H1 (cell line): Measurements from ENCODE around the gene DPYSL3. TPM values are rescaled to one million over a fixed set of nuclear protein-coding genes. Genes with fewer than 3 reads are reported as not detected.

Experiments
- CTCF ChIA-PET: fragments of 300-600 bp; sonication (Branson Sonifier 250); formaldehyde crosslinking; loops from one replicate; lab custom pipeline; 2021; ENCODE audit not compliant: partially characterized antibody; lab: Charles Lee
- POLR2A ChIA-PET: fragments of 300-600 bp; sonication (Branson Sonifier 250); formaldehyde crosslinking; loops from one replicate; lab custom pipeline; 2021; ENCODE audit warnings: inconsistent platforms; ENCODE audit not compliant: partially characterized antibody; lab: Charles Lee
- DNase-seq, 2 experiments: peaks; one replicate each; pipeline versions ENCODE4 v3.0.0 to v3.0.0-alpha.2; 2010 to 2022; ENCODE audit warnings: low spot score in 2 of 2, low read depth in 1 of 2, mixed read lengths in 1 of 2
- FAIRE-seq: peaks from 2 replicates; lab custom pipeline; 2011; peaks lifted over from hg19 to GRCh38; lab: Jason Lieb, UNC
- H2AFZ ChIP-seq: 2 replicates; pipeline ENCODE4 v1.8.1; 2012; ENCODE audit warnings: low read length, inconsistent platforms
- H2AK5ac ChIP-seq: 2 replicates; pipeline ENCODE4 v1.6.1; 2013; ENCODE audit warnings: low read depth, low read length
- H2BK120ac ChIP-seq: replicated peaks from 2 replicates; pipeline ENCODE3; 2013; ENCODE audit warnings: low read depth, low read length, inconsistent platforms
- H2BK12ac ChIP-seq: 2 replicates; pipeline ENCODE4 v1.6.1; 2013; ENCODE audit warnings: low read depth, low read length
- H2BK15ac ChIP-seq: 2 replicates; pipeline ENCODE4 v1.6.1; 2013; ENCODE audit warnings: low read length
- H2BK20ac ChIP-seq: 2 replicates; pipeline ENCODE4 v1.6.1; 2013; ENCODE audit warnings: low read length
- H2BK5ac ChIP-seq: 2 replicates; pipeline ENCODE4 v1.6.1; 2013; ENCODE audit warnings: low read depth, low read length
- H3K14ac ChIP-seq: 2 replicates; pipeline ENCODE4 v1.6.1; 2013; ENCODE audit warnings: inconsistent platforms; ENCODE audit not compliant: insufficient read length
- H3K18ac ChIP-seq: 2 replicates; pipeline ENCODE4 v1.6.1; 2013; ENCODE audit warnings: low read length; ENCODE audit errors: extremely low read depth
- H3K23ac ChIP-seq: 2 replicates; pipeline ENCODE4 v1.6.1; 2013; ENCODE audit warnings: inconsistent platforms; ENCODE audit not compliant: insufficient read length
- H3K23me2 ChIP-seq: 2 replicates; pipeline ENCODE4 v1.6.1; 2013; ENCODE audit warnings: low read depth, low read length
- H3K27ac ChIP-seq: 2 replicates; pipeline ENCODE4 v1.6.1; 2011; ENCODE audit warnings: low read depth, low read length, inconsistent platforms
- H3K27me3 ChIP-seq, 4 experiments: replicated peaks in 1 of 4; 1 replicate in 1 of 4; 2 replicates in 3 of 4; pipeline versions ENCODE4 v1.6.1 to v1.8.1; 2011 to 2013; ENCODE audit warnings: low read length in 3 of 4, mild to moderate bottlenecking in 3 of 4, inconsistent platforms in 2 of 4, mixed read lengths in 2 of 4, moderate library complexity in 1 of 4; ENCODE audit not compliant: control insufficient read depth in 3 of 4, insufficient read depth in 3 of 4; ENCODE audit errors: extremely low read depth in 1 of 4
- H3K36me3 ChIP-seq, 4 experiments: 2 replicates each; pipeline versions ENCODE4 v1.6.1 to v1.8.1; 2011 to 2013; ENCODE audit warnings: mild to moderate bottlenecking in 4 of 4, low read length in 3 of 4, moderate library complexity in 2 of 4, control low read depth in 1 of 4, inconsistent platforms in 1 of 4; ENCODE audit not compliant: insufficient read depth in 4 of 4, control insufficient read depth in 2 of 4
- H3K4ac ChIP-seq: replicated peaks from 2 replicates; pipeline ENCODE3; 2013; ENCODE audit warnings: low read length, low read depth, mixed read lengths, inconsistent platforms; ENCODE audit not compliant: insufficient read length
- H3K4me1 ChIP-seq, 4 experiments: replicated peaks in 1 of 4; 1 replicate in 1 of 4; 2 replicates in 3 of 4; pipeline versions ENCODE4 v1.6.1 to v1.8.1; 2011 to 2013; ENCODE audit warnings: low read length in 3 of 4, inconsistent platforms in 2 of 4, mixed read lengths in 1 of 4; ENCODE audit not compliant: insufficient read depth in 4 of 4, control insufficient read depth in 3 of 4
- H3K4me2 ChIP-seq, 2 experiments: 2 replicates each; pipeline versions ENCODE4 v1.6.1 to v1.8.1; 2011 to 2013; ENCODE audit warnings: low read depth in 2 of 2, low read length in 2 of 2, control low read depth in 1 of 2, inconsistent platforms in 1 of 2, mild to moderate bottlenecking in 1 of 2; ENCODE audit not compliant: insufficient read depth in 1 of 2
- H3K4me3 ChIP-seq, 4 experiments: fragments of 200-600, 300-600 bp in 1 of 4; sonication (generic), shearing (Covaris generic), sonication (Bioruptor Twin) in 1 of 4; 2 replicates each; pipeline versions ENCODE4 v1.5.1 to v1.8.1; 2011 to 2016; ENCODE audit warnings: low read length in 4 of 4, low read depth in 3 of 4, control low read depth in 2 of 4, inconsistent platforms in 2 of 4, mild to moderate bottlenecking in 2 of 4, mixed read lengths in 1 of 4, moderate library complexity in 1 of 4; ENCODE audit not compliant: insufficient read depth in 2 of 4; ENCODE audit errors: extremely low read depth in 1 of 4
- H3K56ac ChIP-seq: replicated peaks from 2 replicates; pipeline ENCODE3; 2013; ENCODE audit warnings: low read depth, mild to moderate bottlenecking, mixed read lengths, low read length, inconsistent platforms; ENCODE audit not compliant: insufficient read length
- H3K79me1 ChIP-seq: 2 replicates; pipeline ENCODE4 v1.6.1; 2013; ENCODE audit warnings: low read depth, low read length, control low read depth
- H3K79me2 ChIP-seq, 2 experiments: 2 replicates each; pipeline versions ENCODE4 v1.6.1 to v1.8.1; 2012 to 2013; ENCODE audit warnings: low read length in 2 of 2, mild to moderate bottlenecking in 2 of 2, inconsistent platforms in 1 of 2; ENCODE audit not compliant: insufficient read depth in 2 of 2, control insufficient read depth in 1 of 2
- H3K9ac ChIP-seq, 4 experiments: replicated peaks in 1 of 4; 1 replicate in 1 of 4; 2 replicates in 3 of 4; pipeline versions ENCODE4 v1.6.1 to v1.8.1; 2011 to 2013; ENCODE audit warnings: low read depth in 3 of 4, low read length in 3 of 4, control low read depth in 2 of 4, mild to moderate bottlenecking in 2 of 4, moderate library complexity in 2 of 4, inconsistent platforms in 1 of 4; ENCODE audit errors: extremely low read depth in 1 of 4
- H3K9me3 ChIP-seq, 2 experiments: 2 replicates each; pipeline versions ENCODE4 v1.6.1 to v1.8.1; 2012 to 2013; ENCODE audit warnings: mild to moderate bottlenecking in 2 of 2, moderate library complexity in 2 of 2, control low read depth in 1 of 2, inconsistent platforms in 1 of 2, low read depth in 1 of 2, low read length in 1 of 2, mixed read lengths in 1 of 2; ENCODE audit not compliant: insufficient read depth in 2 of 2
- H4K20me1 ChIP-seq, 2 experiments: replicated peaks in 1 of 2; 2 replicates each; pipeline versions ENCODE3 to v1.8.1; 2011 to 2013; ENCODE audit warnings: inconsistent platforms in 2 of 2, low read length in 2 of 2, mild to moderate bottlenecking in 1 of 2; ENCODE audit not compliant: insufficient read depth in 2 of 2, control insufficient read depth in 1 of 2
- H4K5ac ChIP-seq: 2 replicates; pipeline ENCODE4 v1.6.1; 2013; ENCODE audit warnings: low read length, low read depth, mixed read lengths, inconsistent platforms; ENCODE audit not compliant: insufficient read length
- H4K8ac ChIP-seq: 2 replicates; pipeline ENCODE4 v1.8.0; 2013; ENCODE audit warnings: mild to moderate bottlenecking, moderate library complexity, low read length, inconsistent platforms; ENCODE audit not compliant: insufficient read depth; ENCODE audit errors: extremely low read depth
- H4K91ac ChIP-seq: replicated peaks from 2 replicates; pipeline ENCODE3; 2013; ENCODE audit warnings: low read length, mixed read lengths, inconsistent platforms; ENCODE audit not compliant: insufficient read length
- ATF3 ChIP-seq: IDR thresholded peaks from 2 replicates; pipeline ENCODE4 v1.6.1; 2011; ENCODE audit warnings: low read depth, mild to moderate bottlenecking, low read length; ENCODE audit not compliant: insufficient read depth
- BCL11A ChIP-seq, 2 experiments: IDR thresholded peaks; one replicate each; pipeline ENCODE4 v1.6.1; 2011; ENCODE audit warnings: low read depth in 2 of 2, low read length in 2 of 2, mild to moderate bottlenecking in 2 of 2
- CBX5 ChIP-seq: fragments of 300-800, 300-1000 bp; sonication (generic); IDR thresholded peaks from 2 replicates; pipeline ENCODE4 v1.7.1; 2016; ENCODE audit warnings: antibody characterized with exemption, low read length, low read depth
- CTBP2 ChIP-seq: IDR thresholded peaks from 2 replicates; pipeline ENCODE4 v1.7.0; 2011; ENCODE audit warnings: borderline replicate concordance, mild to moderate bottlenecking, moderate library complexity, mixed read lengths, low read length; ENCODE audit not compliant: insufficient read depth, insufficient read length
- EGR1 ChIP-seq: IDR thresholded peaks from 2 replicates; pipeline ENCODE4 v1.6.1; 2011; ENCODE audit warnings: low read depth, low read length, borderline replicate concordance
- HDAC2 ChIP-seq, 2 experiments: fragments of 300-600 bp in 1 of 2; sonication (generic) in 1 of 2; IDR thresholded peaks; 2 replicates each; pipeline ENCODE4 v1.6.1; 2011 to 2012; ENCODE audit warnings: low read depth in 2 of 2, low read length in 2 of 2, mild to moderate bottlenecking in 2 of 2, moderate library complexity in 2 of 2, borderline replicate concordance in 1 of 2, inconsistent platforms in 1 of 2
- MAFK ChIP-seq: IDR thresholded peaks from 2 replicates; pipeline ENCODE4 v1.6.1; 2012; ENCODE audit warnings: low read depth, mild to moderate bottlenecking, improper control_type of control experiment, low read length
- RAD21 ChIP-seq, 2 experiments: IDR thresholded peaks in 1 of 2; conservative IDR thresholded peaks in 1 of 2; 2 replicates each; pipeline ENCODE4 v1.6.1; 2011; ENCODE audit warnings: low read depth in 2 of 2, low read length in 2 of 2, improper control_type of control experiment in 1 of 2, inconsistent platforms in 1 of 2, mild to moderate bottlenecking in 1 of 2, moderate library complexity in 1 of 2
- RXRA ChIP-seq: IDR thresholded peaks from 2 replicates; pipeline ENCODE4 v1.6.1; 2011; ENCODE audit warnings: low read depth, mild to moderate bottlenecking, low read length, moderate library complexity; ENCODE audit not compliant: insufficient read depth
- SUZ12 ChIP-seq: fragments of 200-600 bp; sonication (generic); IDR thresholded peaks from 2 replicates; pipeline ENCODE4 v1.6.1; 2012; ENCODE audit warnings: mild to moderate bottlenecking, inconsistent platforms, low read length, moderate library complexity, mixed read lengths
- WGBS, 2 experiments: shearing (Covaris generic) in 1 of 2; methylation state at CpG; one replicate each; pipeline versions ENCODE4 v1.1.6 to v1.1.7; 2013 to 2015; ENCODE audit warnings: low lambda C conversion rate in 2 of 2, mixed read lengths in 2 of 2, inconsistent platforms in 1 of 2, low coverage in 1 of 2, missing lambda C conversion rate in 1 of 2; ENCODE audit not compliant: insufficient replicate concordance in 2 of 2, insufficient coverage in 1 of 2, insufficient read length in 1 of 2; ENCODE audit errors: extremely low coverage in 1 of 2, missing lambda C conversion rate in 1 of 2; 5-methylcytosine and 5-hydroxymethylcytosine counted together
- polyA plus RNA-seq, 7 experiments: library from polyadenylated mRNA; depleted of rRNA in 3 of 7; stranded (reverse) in 5 of 7; unstranded in 2 of 7; fragments of >200 nt in 5 of 7; fragments of 200-250 nt in 2 of 7; gene quantifications; 1 replicate in 5 of 7; 2 replicates in 1 of 7; 4 replicates in 1 of 7; pipeline versions ENCODE4 v1.2.1 to v1.2.3, GENCODE V29; 2011 to 2013; ENCODE audit warnings: missing spikeins in 2 of 7, mixed read lengths in 2 of 7
- total RNA-seq: library from RNA; stranded (reverse); fragmentation: NEBNext Ultra II Directional; extraction: Animal tissue kit (Norgen Biotek cat#: 25700); gene quantifications from 2 replicates; pipeline ENCODE4 v1.2.1, GENCODE V29; 2021

DPYSL3 gene
- total and polyA plus RNA-seq, 2 of the 8 experiments (the other 6 are each of a cell fraction or from before 2014, with no cell fraction given): 268 to 387 TPM

GRCh38 chr5:147373328-147373727 lies 136.5 kb downstream of the DPYSL3 start:
- Histone ChIP-seq H3K14ac (no peak overlapping the region), H3K56ac (no peak overlapping the region), H3K27me3 (no peaks in the 10 kb centered on the region), H3K9me3 (peaks cover under 1 to 4% of the 10 kb centered on the region in 2 experiments; a peak in 2 of 4 replicates), H2BK15ac (no peak overlapping the region), H2BK12ac (no peak overlapping the region), H3K4me2 (no peak overlapping the region), H3K9ac (no peak overlapping the region), H2BK20ac (no peak overlapping the region), H2AFZ (no peak overlapping the region), H4K91ac (no peak overlapping the region), H4K5ac (no peak overlapping the region), H3K79me1 (no peaks in the 10 kb centered on the region), H3K4me3 (no peak overlapping the region), H3K23ac (no peak overlapping the region), H3K23me2 (no peaks in the 10 kb centered on the region), H2BK5ac (no peak overlapping the region), H3K4ac (no peak overlapping the region), H3K27ac (no peak overlapping the region), H4K8ac (no peak overlapping the region), H3K36me3 (no peaks in the 10 kb centered on the region), H2BK120ac (no peak overlapping the region), H4K20me1 (no peaks in the 10 kb centered on the region), H3K79me2 (no peaks in the 10 kb centered on the region), H3K4me1 (peaks cover 0 to 2% (median 0%) of the 10 kb centered on the region in 4 experiments; a peak in 1 of 7 replicates), H2AK5ac (no peak overlapping the region), H3K18ac (no peak overlapping the region)
- DNase-seq: no peak
- 91% methylated on average over 3 of the region's 3 CpGs; no CpG with 5 or more reads in 1 of the 2 experiments for WGBS, 2 experiments
- TF ChIP-seq HDAC2 (IDR thresholded peaks at IDR 0.05; ENCODE audit: borderline replicate concordance in 1 of 2, low read depth in 2 of 2, low read length in 2 of 2) (no peak), RXRA (no peak), EGR1 (no peak), SUZ12 (no peak), CBX5 (no peak), RAD21 (IDR thresholded peaks at IDR 0.05 in 1 of 2, conservative IDR thresholded peaks at IDR 0.05 in 1 of 2; ENCODE audit: low read depth in 2 of 2, low read length in 2 of 2) (no peak), ATF3 (no peak), MAFK (no peak), BCL11A (IDR thresholded peaks at IDR 0.05; ENCODE audit: low read depth in 2 of 2, low read length in 2 of 2) (no peak), CTBP2 (no peak)
- POLR2A ChIA-PET: no interaction called here
- no peak for FAIRE-seq
- CTCF ChIA-PET: interaction anchor here (1.1 to 7.0 kb wide), 3 partner anchors 149 to 204 kb away, joined by 4 to 94 read pairs (median 12); no protein-coding TSS in a partner anchor
